ENCODE results near the gene ERG28.

ERG28 gene

DNA sequence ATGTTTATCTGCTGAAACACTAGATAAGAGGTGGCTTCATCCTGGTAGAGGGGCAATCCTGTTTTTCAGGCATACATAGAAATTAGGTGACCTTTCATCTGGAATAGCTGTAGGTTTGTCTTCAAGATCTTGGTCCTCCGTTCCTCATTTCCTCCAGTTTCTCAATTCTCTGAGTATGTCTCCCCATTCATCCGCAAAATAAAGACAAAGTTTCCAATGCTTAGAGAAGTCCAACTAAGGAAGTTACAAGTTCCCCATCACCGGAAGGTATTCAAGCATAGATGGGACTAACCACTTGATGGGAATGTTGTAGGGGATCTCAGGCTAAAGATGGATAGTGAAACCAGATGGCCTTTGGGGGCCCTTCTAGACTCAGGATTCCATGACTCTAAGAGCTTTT is 34.3 kb downstream of the ERG28 start:
- no peak overlapping the region for H3K27ac ChIP-seq (ENCODE audit: low read length)
- no peaks in the 10 kb centered on the region for H3K9me2 ChIP-seq (replicated peaks; ENCODE audit: insufficient read depth, low read length)
- H3K9ac ChIP-seq (ENCODE audit: low read length): no peak overlapping the region
- no peak for DNase-seq
- no peak overlapping the region for H3K4me2 ChIP-seq (ENCODE audit: low read depth, low read length)
- no peaks in the 10 kb centered on the region for H3K9me3 ChIP-seq (replicated peaks; ENCODE audit: insufficient read depth, low read length)
- H3K36me3 ChIP-seq (replicated peaks; ENCODE audit: insufficient read depth, low read length): no peaks in the 10 kb centered on the region
- no peaks in the 10 kb centered on the region for H3K4me1 ChIP-seq (ENCODE audit: low read length)
- H3K27me3 ChIP-seq (replicated peaks; ENCODE audit: insufficient read depth, low read length): no peaks in the 10 kb centered on the region
- no peaks in the 10 kb centered on the region for H3F3A ChIP-seq (ENCODE audit: insufficient read depth, low read length)
- no peak overlapping the region for H3K4me3 ChIP-seq (ENCODE audit: low read length)
- no peaks in the 10 kb centered on the region for H4K20me1 ChIP-seq (ENCODE audit: insufficient read depth, low read length)
- H2AFZ ChIP-seq (ENCODE audit: low read length): no peak overlapping the region
- H3K79me2 ChIP-seq (ENCODE audit: low read length): no peaks in the 10 kb centered on the region
- no peak for TF ChIP-seq EZH2phosphoT487 (IDR thresholded peaks at IDR 0.05; ENCODE audit: low read length)
- no peak for TF ChIP-seq CTCF (IDR thresholded peaks at IDR 0.05; ENCODE audit: low read length)
- no peak for TF ChIP-seq EZH2 (optimal IDR thresholded peaks at IDR 0.05; ENCODE audit: low read depth, low read length)

GRCh38 chr14:75625034-75625433 is 35.6 kb downstream of the ERG28 start:
- DNase-seq: no peak
- Histone ChIP-seq H3K79me2 (ENCODE audit: low read length) (no peaks in the 10 kb centered on the region), H3K4me2 (ENCODE audit: low read depth, low read length) (no peak overlapping the region), H4K20me1 (ENCODE audit: insufficient read depth, low read length) (no peaks in the 10 kb centered on the region), H3K36me3 (replicated peaks; ENCODE audit: insufficient read depth, low read length) (no peaks in the 10 kb centered on the region), H3K4me3 (ENCODE audit: low read length) (no peak overlapping the region), H3K4me1 (ENCODE audit: low read length) (no peaks in the 10 kb centered on the region), H3F3A (ENCODE audit: insufficient read depth, low read length) (no peaks in the 10 kb centered on the region), H3K27me3 (replicated peaks; ENCODE audit: insufficient read depth, low read length) (no peaks in the 10 kb centered on the region), H3K27ac (ENCODE audit: low read length) (no peak overlapping the region), H2AFZ (ENCODE audit: low read length) (no peak overlapping the region), H3K9me2 (replicated peaks; ENCODE audit: insufficient read depth, low read length) (no peaks in the 10 kb centered on the region), H3K9me3 (replicated peaks; ENCODE audit: insufficient read depth, low read length) (no peaks in the 10 kb centered on the region), H3K9ac (ENCODE audit: low read length) (no peak overlapping the region)
- TF ChIP-seq EZH2phosphoT487 (IDR thresholded peaks at IDR 0.05; ENCODE audit: low read length): no peak
- TF ChIP-seq EZH2 (optimal IDR thresholded peaks at IDR 0.05; ENCODE audit: low read depth, low read length): no peak
- no peak for TF ChIP-seq CTCF (IDR thresholded peaks at IDR 0.05; ENCODE audit: low read length)

DNA sequence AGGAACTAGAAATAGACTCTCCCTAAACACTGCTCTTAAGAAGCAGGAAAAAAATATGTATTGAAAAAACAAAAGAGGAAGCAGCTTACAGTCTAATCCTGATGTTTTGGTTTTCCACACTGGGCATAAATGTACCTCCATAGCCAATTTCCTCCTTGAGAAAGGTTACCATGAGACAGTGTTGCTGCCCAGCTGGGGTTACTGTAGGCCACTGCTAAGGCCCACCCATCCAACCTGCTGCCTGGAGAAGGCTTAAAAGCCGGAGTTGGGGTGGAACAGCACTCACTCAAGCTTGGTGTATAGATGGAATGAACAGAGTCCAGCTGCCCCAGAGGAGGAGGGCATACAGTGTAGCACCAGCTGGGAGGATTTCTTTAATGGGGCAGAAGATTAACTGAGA is 41.1 kb downstream of the ERG28 start:
- H3K9me3 ChIP-seq (replicated peaks; ENCODE audit: insufficient read depth, low read length): no peaks in the 10 kb centered on the region
- no peak overlapping the region for H3K27ac ChIP-seq (ENCODE audit: low read length)
- H3F3A ChIP-seq (ENCODE audit: insufficient read depth, low read length): no peaks in the 10 kb centered on the region
- H3K9ac ChIP-seq (ENCODE audit: low read length): no peak overlapping the region
- no peaks in the 10 kb centered on the region for H3K27me3 ChIP-seq (replicated peaks; ENCODE audit: insufficient read depth, low read length)
- TF ChIP-seq EZH2 (optimal IDR thresholded peaks at IDR 0.05; ENCODE audit: low read depth, low read length): no peak
- TF ChIP-seq CTCF (IDR thresholded peaks at IDR 0.05; ENCODE audit: low read length): no peak
- TF ChIP-seq EZH2phosphoT487 (IDR thresholded peaks at IDR 0.05; ENCODE audit: low read length): no peak
- no peaks in the 10 kb centered on the region for H3K79me2 ChIP-seq (ENCODE audit: low read length)
- H3K4me1 ChIP-seq (ENCODE audit: low read length): no peaks in the 10 kb centered on the region
- no peaks in the 10 kb centered on the region for H3K36me3 ChIP-seq (replicated peaks; ENCODE audit: insufficient read depth, low read length)
- H3K4me3 ChIP-seq (ENCODE audit: low read length): no peak overlapping the region
- no peaks in the 10 kb centered on the region for H4K20me1 ChIP-seq (ENCODE audit: insufficient read depth, low read length)
- H3K9me2 ChIP-seq (replicated peaks; ENCODE audit: insufficient read depth, low read length): no peaks in the 10 kb centered on the region
- no peak overlapping the region for H3K4me2 ChIP-seq (ENCODE audit: low read depth, low read length)
- DNase-seq: no peak
- H2AFZ ChIP-seq (ENCODE audit: low read length): no peak overlapping the region
